Activated T-helper 2 cell treated with anti-CD3 and anti-CD28 coated beads, Interferon-gamma antibody, Interleukin-2, Interleukin-4, amounts not matched to agents 10 μg/mL and 5 μg/mL and 100 μg/mL, durations not matched to agents 14 hours and 24 hours and 36 hours (primary cell): ENCODE results near the gene CHTF18. TPM values are rescaled to one million over a fixed set of nuclear protein-coding genes. Genes with fewer than 3 reads are reported as not detected.
"Not testable (repeated sequence)": the region's sequence is repeated elsewhere in the genome, so short reads cannot be mapped to it uniquely, and the experiment has no call there.

Experiments used
- DNase-seq: peaks from one replicate; pipeline ENCODE4 v3.0.0; 2021; ENCODE audit warnings: low spot score
- H3K27ac Mint-ChIP-seq: one replicate; pipeline ENCODE4 v1.8.0; 2021; ENCODE audit warnings: mixed read lengths
- H3K27me3 Mint-ChIP-seq: one replicate; pipeline ENCODE4 v1.8.0; 2021; ENCODE audit warnings: low read depth, mixed read lengths
- H3K36me3 Mint-ChIP-seq: one replicate; pipeline ENCODE4 v1.8.0; 2021; ENCODE audit warnings: low read depth, mixed read lengths
- H3K4me1 Mint-ChIP-seq: one replicate; pipeline ENCODE4 v1.8.0; 2021; ENCODE audit warnings: low read depth, mixed read lengths
- H3K4me3 Mint-ChIP-seq: one replicate; pipeline ENCODE4 v1.8.0; 2021; ENCODE audit warnings: low read depth, mild to moderate bottlenecking, moderate library complexity, mixed read lengths
- H3K9me3 Mint-ChIP-seq: one replicate; pipeline ENCODE4 v1.8.0; 2021; ENCODE audit warnings: mixed read lengths
- intact Hi-C: fragments of 100-400 bp; cut with micrococcal nuclease; formaldehyde crosslinking; loops from one replicate; pipeline ENCODE4 v1.15.1; 2023
- total RNA-seq: library from RNA; stranded (reverse); gene quantifications from 2 replicates; pipeline ENCODE4 v1.2.3, GENCODE V29; 2022

CHTF18 gene
- total RNA-seq, 1 donor from 2014 or later, result 119 TPM

DNA sequence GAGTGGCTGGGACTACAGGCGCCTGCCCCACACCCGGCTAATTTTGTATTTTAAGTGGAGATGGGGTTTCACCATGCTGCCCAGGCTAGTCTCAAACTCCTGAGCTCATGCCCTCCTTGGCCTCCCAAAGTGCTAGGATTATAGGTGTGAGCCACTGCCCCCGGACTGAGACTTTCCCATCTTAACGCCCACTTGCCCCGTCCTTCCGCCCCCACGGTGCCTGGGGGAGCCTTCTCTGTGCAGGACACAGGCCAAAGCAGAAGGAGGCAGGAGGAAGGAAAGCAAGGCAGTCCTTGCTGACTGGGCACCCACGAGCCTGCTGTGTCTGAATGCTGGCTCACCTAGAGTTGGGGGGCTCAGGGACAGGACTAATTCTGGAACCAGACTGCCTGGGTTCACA is 29.7 kb downstream of the CHTF18 start:
- Mint-ChIP-seq H3K27me3 (peaks cover 6% of the 10 kb centered on the region), H3K9me3 (no peaks in the 10 kb centered on the region), H3K27ac (no peak overlapping the region), H3K4me1 (peaks cover 10% of the 10 kb centered on the region), H3K36me3 (no peaks in the 10 kb centered on the region), H3K4me3 (no peak overlapping the region)
- intact Hi-C loops, result no loop called here
- DNase-seq, result no peak

- no peaks in the 10 kb centered on the region for H3K36me3 Mint-ChIP-seq
- DNase-seq, result no peak
- intact Hi-C loops, result no loop called here
- H3K27me3 Mint-ChIP-seq, result peaks cover 6% of the 10 kb centered on the region
- H3K9me3 Mint-ChIP-seq, result no peaks in the 10 kb centered on the region
- no peak overlapping the region for H3K4me3 Mint-ChIP-seq
- H3K27ac Mint-ChIP-seq, result no peak overlapping the region
- H3K4me1 Mint-ChIP-seq, result peaks cover 10% of the 10 kb centered on the region
Measured at GRCh38 chr16:818592-818991, 30.2 kb downstream of the CHTF18 start.

DNA sequence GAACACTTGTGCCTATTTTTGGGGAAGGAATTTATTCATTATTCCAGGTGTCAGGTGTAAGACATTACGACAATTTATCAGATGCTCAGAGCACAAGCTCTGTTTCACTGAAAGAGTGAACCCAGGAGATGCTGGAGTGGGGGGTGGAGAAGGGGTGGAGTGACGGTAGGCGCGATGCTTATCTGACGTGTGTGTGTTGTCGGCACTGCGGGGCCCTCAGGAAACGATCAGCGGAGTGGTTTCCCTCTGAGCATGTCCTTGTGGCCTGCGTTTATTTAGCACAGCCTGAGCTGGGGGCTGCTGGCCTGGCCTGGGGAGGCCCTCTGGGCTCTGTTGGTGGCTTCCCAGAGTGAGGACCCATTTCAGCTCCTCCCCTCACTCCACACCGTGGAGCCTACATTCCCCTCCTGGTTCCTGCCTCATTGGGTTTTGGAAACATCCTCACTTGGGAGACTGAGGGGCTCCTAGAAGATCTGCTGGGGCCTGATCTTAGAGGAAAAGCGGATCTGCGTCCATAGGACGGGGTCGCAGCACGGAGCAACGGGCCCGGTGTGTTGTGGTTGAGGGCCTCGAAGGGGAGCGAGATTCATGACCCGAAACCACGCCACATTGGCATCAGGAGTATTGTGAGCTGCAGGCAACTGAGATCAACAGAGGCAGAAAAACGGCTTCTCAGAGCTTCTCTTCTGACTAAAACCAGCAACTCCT is 31.1 kb downstream of the CHTF18 start:
- intact Hi-C loops, result no loop called here
- Mint-ChIP-seq H3K27ac (peak overlapping the region; percentile 59), H3K9me3 (no peaks in the 10 kb centered on the region), H3K4me3 (no peak overlapping the region), H3K36me3 (no peaks in the 10 kb centered on the region), H3K27me3 (peaks cover 3% of the 10 kb centered on the region), H3K4me1 (peaks cover 10% of the 10 kb centered on the region)
- DNase-seq, result peak; percentile 58

DNA sequence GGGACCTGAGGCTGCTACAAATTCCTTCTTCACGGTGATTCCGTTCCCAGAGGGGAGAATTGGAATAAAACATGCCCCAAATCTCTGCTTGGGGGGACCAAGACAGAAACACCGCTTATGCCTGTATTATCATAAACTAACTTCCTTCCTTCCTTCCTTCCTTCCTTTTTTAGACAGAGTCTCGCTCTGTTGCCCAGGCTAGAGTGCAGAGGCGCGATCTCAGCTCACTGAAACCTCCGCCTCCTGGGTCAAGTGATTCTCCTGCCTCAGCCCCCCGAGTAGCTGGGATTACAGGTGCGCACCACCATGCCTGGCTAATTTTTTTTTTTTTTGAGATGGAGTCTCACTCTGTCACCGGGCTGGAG is 31.6 kb downstream of the CHTF18 start:
- H3K4me3 Mint-ChIP-seq, H3K9me3 Mint-ChIP-seq, H3K36me3 Mint-ChIP-seq, DNase-seq, intact Hi-C loops, H3K27ac Mint-ChIP-seq, H3K27me3 Mint-ChIP-seq: not testable (repeated sequence)
- peaks cover 10% of the 10 kb centered on the region for H3K4me1 Mint-ChIP-seq

DNA sequence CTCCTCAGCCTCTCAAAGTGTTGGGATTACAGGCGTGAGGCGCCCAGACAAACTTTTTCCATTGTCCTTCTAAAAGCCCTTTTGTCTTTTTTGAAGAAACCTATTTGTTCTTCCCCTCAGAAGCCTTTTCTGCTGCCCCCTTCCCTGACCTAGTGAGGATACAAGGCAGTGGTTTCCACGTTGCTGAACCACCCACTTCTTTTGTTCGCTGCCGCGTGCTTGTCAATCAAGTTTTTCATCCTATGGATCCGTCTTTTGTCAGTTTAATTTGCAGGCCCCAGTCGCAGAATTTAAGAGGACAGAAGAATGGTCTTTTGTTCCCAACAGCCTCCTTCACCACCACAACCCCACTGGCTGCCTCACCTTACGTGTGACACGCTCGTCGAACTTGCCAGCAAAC is 32.3 kb downstream of the CHTF18 start:
- intact Hi-C loops, result no loop called here
- H3K36me3 Mint-ChIP-seq, result no peaks in the 10 kb centered on the region
- H3K9me3 Mint-ChIP-seq, result no peaks in the 10 kb centered on the region
- no peak for DNase-seq
- H3K4me1 Mint-ChIP-seq, result peaks cover 10% of the 10 kb centered on the region
- H3K27me3 Mint-ChIP-seq, result no peaks in the 10 kb centered on the region
- H3K4me3 Mint-ChIP-seq, result no peak overlapping the region
- H3K27ac Mint-ChIP-seq, result no peak overlapping the region

- H3K27ac Mint-ChIP-seq, result no peak overlapping the region
- no peak for DNase-seq
- intact Hi-C loops, result no loop called here
- H3K4me3 Mint-ChIP-seq, result no peak overlapping the region
- H3K27me3 Mint-ChIP-seq, result no peaks in the 10 kb centered on the region
- peaks cover 10% of the 10 kb centered on the region for H3K4me1 Mint-ChIP-seq
- no peaks in the 10 kb centered on the region for H3K9me3 Mint-ChIP-seq
- H3K36me3 Mint-ChIP-seq, result no peaks in the 10 kb centered on the region
Measured at GRCh38 chr16:821751-822150, 33.3 kb downstream of the CHTF18 start.

- Mint-ChIP-seq H3K4me3 (no peak overlapping the region), H3K27me3 (no peaks in the 10 kb centered on the region), H3K27ac (no peak overlapping the region), H3K9me3 (no peaks in the 10 kb centered on the region), H3K36me3 (no peaks in the 10 kb centered on the region), H3K4me1 (peaks cover 10% of the 10 kb centered on the region)
- no peak for DNase-seq
- intact Hi-C loops, result no loop called here
Measured at GRCh38 chr16:822174-822908, 33.9 kb downstream of the CHTF18 start.

DNA sequence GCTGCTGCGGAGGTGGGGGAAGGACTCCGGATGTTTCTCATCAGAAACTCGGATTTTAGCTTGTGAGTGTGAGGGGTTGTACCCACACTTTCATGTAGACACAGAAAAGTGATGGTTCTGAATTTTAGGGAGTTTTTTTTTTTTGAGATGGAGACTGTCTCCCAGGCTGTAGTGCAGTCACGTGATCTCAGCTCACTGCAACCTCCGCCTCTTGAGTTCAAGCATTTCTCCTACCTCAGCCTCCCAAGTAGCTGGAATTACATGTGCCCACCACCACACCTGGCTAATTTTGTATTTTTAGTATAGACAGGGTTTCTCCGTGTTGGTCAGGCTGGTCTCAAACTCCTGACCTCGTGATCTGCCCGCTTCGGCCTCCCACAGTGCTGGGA is 34.5 kb downstream of the CHTF18 start:
- H3K27me3 Mint-ChIP-seq, result no peaks in the 10 kb centered on the region
- no peaks in the 10 kb centered on the region for H3K36me3 Mint-ChIP-seq
- no peak for DNase-seq
- peaks cover 10% of the 10 kb centered on the region for H3K4me1 Mint-ChIP-seq
- no peak overlapping the region for H3K4me3 Mint-ChIP-seq
- intact Hi-C loops, result no loop called here
- H3K9me3 Mint-ChIP-seq, result no peaks in the 10 kb centered on the region
- no peak overlapping the region for H3K27ac Mint-ChIP-seq

DNA sequence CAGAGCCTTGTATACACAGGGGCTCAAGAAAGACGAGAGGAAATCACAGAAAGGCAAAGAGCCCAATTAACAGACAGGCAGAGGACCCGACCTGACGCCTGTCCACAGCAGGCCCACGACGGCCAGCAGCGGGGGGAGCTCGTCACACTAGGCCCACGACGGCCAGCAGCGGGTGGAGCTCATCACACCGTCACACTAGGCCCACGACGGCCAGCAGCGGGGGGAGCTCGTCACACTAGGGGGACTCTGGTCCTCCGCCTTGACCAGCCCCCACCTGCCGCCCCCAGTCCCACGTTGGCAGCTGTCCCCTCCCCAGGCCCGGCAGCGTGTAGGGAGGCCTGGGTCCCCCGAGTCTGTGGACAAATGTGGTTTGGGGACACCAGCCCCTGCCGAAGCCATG is 35.8 kb downstream of the CHTF18 start:
- DNase-seq, result no peak
- no peaks in the 10 kb centered on the region for H3K27me3 Mint-ChIP-seq
- H3K4me3 Mint-ChIP-seq, result no peak overlapping the region
- intact Hi-C loops, result no loop called here
- no peak overlapping the region for H3K27ac Mint-ChIP-seq
- peaks cover 10% of the 10 kb centered on the region for H3K4me1 Mint-ChIP-seq
- no peaks in the 10 kb centered on the region for H3K9me3 Mint-ChIP-seq
- H3K36me3 Mint-ChIP-seq, result no peaks in the 10 kb centered on the region

DNA sequence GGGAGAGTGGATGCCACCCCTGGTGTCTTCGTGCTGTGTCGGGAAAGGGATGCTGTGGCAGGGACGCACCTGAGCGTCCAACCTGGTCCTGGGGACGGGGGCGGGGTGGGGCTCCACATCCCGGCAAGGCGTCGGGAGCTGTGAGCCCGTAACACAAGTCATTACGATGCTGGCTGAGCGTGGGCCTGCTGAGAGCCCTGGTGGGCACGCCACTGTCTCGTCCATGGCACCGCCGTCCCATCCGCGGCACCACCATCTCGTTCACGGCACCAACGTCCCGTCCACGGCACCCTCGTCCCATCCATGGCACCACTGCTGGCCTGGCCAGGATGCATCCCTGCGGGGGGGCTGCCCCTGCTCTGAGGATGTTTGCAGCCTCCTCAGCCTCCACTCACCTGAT is 36.2 kb downstream of the CHTF18 start:
- Mint-ChIP-seq H3K4me1 (peaks cover 6% of the 10 kb centered on the region), H3K27ac (no peak overlapping the region), H3K9me3 (no peaks in the 10 kb centered on the region), H3K27me3 (no peaks in the 10 kb centered on the region), H3K4me3 (no peak overlapping the region), H3K36me3 (no peaks in the 10 kb centered on the region)
- DNase-seq, result no peak
- intact Hi-C loops, result no loop called here

DNA sequence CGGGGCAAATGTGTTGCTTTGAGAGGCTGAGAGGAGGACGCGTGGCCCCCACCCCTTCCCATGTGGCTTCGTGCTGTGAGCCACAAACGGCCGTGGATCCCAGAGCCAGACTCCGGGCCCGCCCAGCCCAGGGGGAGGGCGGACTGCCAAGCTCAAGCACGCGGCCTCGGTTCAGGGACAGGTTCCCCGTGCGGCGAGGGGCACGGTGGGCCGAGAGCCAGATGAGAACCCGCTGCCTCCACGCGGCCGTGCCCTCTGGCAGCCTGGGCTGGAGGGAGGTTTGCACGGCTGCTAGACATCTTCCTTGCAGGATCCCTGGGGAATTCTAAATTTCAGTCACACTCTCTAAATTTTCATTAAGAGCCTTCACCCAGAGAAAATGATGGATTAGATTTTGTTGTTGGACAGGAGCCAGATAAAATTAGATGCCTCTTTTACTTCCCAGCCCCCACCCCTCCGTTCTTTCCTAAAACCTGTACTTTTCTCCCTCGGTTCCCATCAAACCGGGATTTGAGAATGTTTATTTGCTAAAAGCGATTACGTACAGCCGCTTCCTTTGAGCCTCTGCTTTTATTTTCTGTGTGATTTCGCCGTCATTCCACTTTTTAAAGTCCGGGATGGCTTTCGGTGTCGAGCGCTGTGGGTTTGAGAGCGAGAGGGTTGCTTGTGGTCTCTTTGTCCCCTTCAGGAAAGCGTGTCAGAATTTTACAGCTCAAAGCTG is 37.1 kb downstream of the CHTF18 start:
- no peak for DNase-seq
- intact Hi-C loops, result no loop called here
- Mint-ChIP-seq H3K27ac (no peak overlapping the region), H3K27me3 (no peaks in the 10 kb centered on the region), H3K9me3 (no peaks in the 10 kb centered on the region), H3K36me3 (no peaks in the 10 kb centered on the region), H3K4me3 (no peak overlapping the region), H3K4me1 (no peaks in the 10 kb centered on the region)

DNA sequence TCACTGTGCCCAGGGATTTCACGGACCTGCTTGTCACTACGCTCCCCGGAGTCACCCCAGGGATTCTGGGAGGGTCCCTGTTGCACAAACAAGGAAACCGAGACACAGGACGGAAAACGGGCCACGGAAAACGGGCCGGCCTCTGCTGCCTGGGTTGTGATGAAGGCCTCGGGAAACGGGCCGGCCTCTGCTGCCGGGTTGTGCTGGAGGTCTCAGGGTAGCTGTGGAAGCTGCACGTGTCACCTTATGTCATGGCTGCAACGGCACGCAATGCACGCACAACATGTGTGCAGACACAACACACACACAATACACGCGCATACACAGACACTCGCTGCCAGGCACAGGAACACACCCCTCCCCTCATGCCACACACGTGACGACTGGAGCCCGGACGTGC is 39.1 kb downstream of the CHTF18 start:
- Mint-ChIP-seq H3K4me3 (no peak overlapping the region), H3K36me3 (no peaks in the 10 kb centered on the region), H3K27me3 (no peaks in the 10 kb centered on the region), H3K4me1 (no peaks in the 10 kb centered on the region), H3K9me3 (no peaks in the 10 kb centered on the region), H3K27ac (no peak overlapping the region)
- no peak for DNase-seq
- intact Hi-C loops, result no loop called here

GRCh38 chr16:828891-829290 is 40.5 kb downstream of the CHTF18 start:
- no peaks in the 10 kb centered on the region for H3K27me3 Mint-ChIP-seq
- no peak for DNase-seq
- no peaks in the 10 kb centered on the region for H3K36me3 Mint-ChIP-seq
- H3K4me3 Mint-ChIP-seq, result no peak overlapping the region
- H3K9me3 Mint-ChIP-seq, result peaks cover under 1% of the 10 kb centered on the region
- H3K27ac Mint-ChIP-seq, result no peak overlapping the region
- H3K4me1 Mint-ChIP-seq, result no peaks in the 10 kb centered on the region
- intact Hi-C loops, result no loop called here
